Measurements from ENCODE around the gene DOP1A. TPM values are rescaled to one million over a fixed set of nuclear protein-coding genes. Genes with fewer than 3 reads are reported as not detected.

The DOP1A gene, protein sequence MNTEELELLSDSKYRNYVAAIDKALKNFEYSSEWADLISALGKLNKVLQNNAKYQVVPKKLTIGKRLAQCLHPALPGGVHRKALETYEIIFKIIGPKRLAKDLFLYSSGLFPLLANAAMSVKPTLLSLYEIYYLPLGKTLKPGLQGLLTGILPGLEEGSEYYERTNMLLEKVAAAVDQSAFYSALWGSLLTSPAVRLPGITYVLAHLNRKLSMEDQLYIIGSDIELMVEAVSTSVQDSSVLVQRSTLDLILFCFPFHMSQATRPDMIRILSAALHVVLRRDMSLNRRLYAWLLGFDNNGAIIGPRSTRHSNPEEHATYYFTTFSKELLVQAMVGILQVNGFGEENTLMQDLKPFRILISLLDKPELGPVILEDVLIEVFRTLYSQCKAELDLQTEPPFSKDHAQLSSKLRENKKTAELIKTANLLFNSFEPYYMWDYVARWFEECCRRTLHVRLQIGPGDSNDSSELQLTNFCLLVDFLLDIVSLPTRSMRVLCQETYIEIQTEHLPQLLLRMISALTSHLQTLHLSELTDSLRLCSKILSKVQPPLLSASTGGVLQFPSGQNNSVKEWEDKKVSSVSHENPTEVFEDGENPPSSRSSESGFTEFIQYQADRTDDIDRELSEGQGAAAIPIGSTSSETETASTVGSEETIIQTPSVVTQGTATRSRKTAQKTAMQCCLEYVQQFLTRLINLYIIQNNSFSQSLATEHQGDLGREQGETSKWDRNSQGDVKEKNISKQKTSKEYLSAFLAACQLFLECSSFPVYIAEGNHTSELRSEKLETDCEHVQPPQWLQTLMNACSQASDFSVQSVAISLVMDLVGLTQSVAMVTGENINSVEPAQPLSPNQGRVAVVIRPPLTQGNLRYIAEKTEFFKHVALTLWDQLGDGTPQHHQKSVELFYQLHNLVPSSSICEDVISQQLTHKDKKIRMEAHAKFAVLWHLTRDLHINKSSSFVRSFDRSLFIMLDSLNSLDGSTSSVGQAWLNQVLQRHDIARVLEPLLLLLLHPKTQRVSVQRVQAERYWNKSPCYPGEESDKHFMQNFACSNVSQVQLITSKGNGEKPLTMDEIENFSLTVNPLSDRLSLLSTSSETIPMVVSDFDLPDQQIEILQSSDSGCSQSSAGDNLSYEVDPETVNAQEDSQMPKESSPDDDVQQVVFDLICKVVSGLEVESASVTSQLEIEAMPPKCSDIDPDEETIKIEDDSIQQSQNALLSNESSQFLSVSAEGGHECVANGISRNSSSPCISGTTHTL (N-terminal part only)
- total RNA-seq (2022; extraction: Qiagen RNA extraction; ENCODE audit: low read depth), result 1.8 to 3.5 TPM (median 2.8 TPM) in 5 replicates

DNA sequence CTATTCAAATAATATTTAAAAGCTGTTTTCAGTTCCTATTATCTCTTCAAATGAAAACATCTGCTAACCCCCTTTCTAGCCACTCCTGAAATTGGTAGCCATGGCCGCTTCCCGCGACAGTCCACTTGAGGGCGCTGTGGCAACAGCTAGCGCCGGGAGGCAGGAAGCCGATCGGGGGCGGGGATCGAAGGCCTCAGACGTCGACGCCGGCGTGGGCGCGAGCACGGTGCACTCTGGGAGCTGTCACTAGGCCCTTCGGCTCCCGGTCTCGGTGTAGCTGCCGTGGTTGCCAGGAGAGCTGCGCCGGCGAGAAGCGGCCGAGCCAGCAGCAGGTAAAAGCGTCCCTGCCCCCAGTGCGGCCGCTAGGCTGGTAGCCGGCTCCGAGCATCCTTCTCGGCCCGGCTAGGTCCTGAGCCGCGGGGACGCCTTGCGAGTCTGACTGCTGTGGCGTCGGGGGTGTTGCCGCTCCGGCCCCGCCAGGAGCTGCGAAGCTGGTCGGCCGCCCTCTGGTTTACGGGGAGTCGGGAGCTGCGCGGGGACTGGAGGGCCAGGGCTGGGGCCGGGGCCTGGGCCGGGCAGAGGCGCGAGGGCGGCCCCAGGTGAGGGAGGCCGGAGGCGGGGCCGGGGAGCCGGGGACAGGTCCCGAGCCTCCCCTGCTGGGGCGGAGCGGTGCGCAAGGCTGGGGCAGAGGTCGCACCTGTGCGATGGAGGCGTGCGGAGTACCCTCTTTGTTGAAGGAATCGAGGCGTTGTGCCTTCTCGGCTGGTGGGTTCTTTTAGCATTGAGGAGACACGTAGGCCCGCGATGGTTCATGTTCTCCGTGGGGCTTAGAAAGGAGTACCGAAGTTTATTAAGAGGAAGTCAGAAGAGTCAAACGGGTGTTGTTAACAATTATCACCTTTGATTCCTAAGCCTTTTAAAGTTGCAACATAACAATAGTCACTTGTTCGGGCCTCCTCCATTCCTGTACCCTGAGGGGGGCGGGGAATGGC is at the start of gene DOP1A:
DOP1A (plus strand) TSS at position 224 of the 992 bp plus-strand sequence. CDS start 29,307 bp downstream, outside the sequence.

DNA sequence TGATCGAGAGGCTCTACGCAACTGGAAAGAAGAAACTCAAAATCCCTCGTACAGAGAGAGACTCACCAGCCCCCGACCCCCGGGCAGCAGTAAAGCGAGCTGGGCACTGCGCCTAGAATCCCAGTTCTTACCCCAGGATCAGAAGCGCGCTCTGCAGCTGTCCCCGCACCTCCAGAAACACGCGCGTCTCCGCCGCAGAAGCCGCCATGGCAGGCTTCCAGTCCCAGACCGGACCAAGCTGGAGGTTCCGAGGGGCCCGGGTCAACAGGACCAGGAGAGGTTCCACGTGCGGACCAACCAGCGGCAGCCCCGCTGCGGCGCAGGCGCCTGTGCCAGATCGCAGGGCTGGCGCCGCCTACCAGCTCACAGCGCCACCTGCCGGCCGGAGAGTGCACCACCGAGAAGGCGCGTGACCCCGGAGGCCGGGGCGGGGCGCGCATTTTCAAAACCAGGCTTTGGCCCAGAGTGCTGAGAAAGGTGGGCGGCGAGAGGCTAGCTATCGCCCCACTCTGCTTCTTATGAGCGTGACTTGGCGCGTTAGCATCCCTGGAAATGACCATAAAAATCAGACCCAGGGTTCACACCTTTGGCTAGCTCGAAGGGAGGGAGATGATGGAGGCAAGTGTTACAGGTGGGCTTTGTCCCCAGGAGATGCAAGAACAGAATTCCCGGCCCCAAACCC is 1.8 kb upstream of the DOP1A start, which contains the start of gene UBE3D:
UBE3D (minus strand) TSS at position 331 of the 682 bp plus-strand sequence; CDS start at position 208, 123 bp downstream.

DNA sequence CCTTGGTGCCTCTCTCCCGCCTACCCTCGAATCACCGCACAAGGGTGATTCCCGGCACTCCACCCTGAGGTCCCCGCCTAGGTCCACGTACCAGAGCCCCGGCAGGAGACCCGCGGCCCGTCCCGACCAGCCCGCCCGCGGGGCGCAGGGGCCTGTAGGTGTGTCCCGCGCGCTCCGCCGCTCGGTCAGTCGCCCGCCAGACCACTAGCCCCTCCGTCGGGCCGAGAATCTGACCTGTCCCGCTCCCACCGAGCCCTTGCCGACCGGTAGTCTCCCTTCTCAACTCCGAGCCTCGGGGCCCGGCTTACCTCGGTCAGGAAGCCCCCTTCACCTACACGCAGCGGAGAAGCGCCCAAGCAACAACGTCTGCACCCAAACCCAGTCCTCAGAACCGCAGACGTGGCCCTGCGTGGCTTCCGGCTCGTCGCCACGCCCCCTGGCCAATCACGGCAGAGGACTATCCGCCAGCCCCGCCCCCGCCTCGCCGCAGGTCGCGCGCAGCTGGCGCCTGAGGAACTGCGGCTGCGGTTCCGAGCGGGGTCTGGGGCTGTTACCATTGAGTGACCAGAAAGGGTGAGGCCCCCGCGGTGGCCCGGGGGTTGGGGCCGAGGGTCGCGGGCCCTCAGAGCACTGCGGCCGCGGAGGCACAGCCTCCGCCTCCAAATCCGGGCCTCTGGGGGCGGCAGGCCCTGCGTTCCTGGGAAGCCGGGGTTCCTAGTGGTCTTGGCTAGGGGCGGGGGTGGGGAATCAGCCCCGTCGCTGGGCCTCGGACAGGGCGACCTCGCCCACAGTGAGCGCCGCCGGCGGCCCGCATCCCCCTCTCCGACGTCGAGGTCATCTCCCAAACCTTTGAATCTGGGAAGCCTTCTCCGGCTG is 125.6 kb downstream of the DOP1A start, which contains the start of the genes PGM3 and RWDD2A:
PGM3 (minus strand) TSS at position 395 of the 876 bp plus-strand sequence. CDS start 2,253 bp downstream, outside the sequence.
RWDD2A (plus strand) TSS at position 487 of the 876 bp plus-strand sequence. CDS start 1,095 bp downstream, outside the sequence.

Other genes with a start within 250 kb of the DOP1A start
- gene UBE3D, start 1.8 kb upstream of the DOP1A start, total RNA-seq (2022; extraction: Qiagen RNA extraction; ENCODE audit: low read depth), result 3.8 to 4.9 TPM (median 4.5 TPM) in 5 replicates
- gene PGM3, start 125.6 kb downstream of the DOP1A start, total RNA-seq (2022; extraction: Qiagen RNA extraction; ENCODE audit: low read depth), result 25.2 to 31.1 TPM (median 26.3 TPM) in 5 replicates
- 0.97 to 2.1 TPM (median 1.6 TPM) in 5 replicates for gene RWDD2A, start 125.7 kb downstream of the DOP1A start, total RNA-seq (2022; extraction: Qiagen RNA extraction; ENCODE audit: low read depth)

Measured in A549 treated with RU486 at 1 μM for 4 hours (cell line).